Measurements from ENCODE around the gene TTC39B. TPM values are rescaled to one million over a fixed set of nuclear protein-coding genes. Genes with fewer than 3 reads are reported as not detected.
A peak's percentile ranks its signal among the peaks of the same experiment; 100 is the strongest.

TTC39B gene
- total and polyA plus RNA-seq, 2 donors = 2.8 to 22.4 TPM

DNA sequence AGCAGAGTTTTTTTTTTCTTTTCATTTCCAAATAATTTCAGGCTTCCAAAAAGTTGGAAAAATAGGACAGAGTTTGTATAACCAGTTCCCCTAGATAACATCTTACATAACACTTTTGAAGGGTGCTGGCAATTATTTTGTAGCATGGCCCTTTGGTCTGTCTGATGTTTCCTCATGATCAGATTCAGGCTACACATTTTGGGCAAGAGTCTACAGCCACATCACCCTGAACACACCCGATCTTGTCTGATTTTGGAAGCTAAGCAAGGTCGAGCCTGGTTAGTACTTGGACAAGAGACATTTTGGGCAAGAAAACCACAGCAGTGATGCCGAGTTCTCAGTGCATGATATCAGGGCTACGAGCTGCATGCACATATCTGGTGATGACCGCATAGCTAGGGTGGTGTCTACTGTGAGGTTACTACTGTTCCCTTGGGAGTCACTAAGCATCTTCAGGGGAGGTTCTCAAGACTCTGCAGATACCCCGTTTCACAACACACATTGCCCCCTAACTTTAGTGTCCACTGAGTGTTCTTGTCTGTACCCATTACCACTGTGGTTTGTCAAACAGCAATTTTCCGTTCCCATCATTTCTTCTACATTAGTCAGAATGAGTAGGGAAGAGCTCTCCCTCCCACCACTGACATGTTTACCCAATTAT lies 86.2 kb downstream of the TTC39B start:
- Histone ChIP-seq H3K27ac (ENCODE audit: low read depth) (no peak overlapping the region), H3K4me1 (ENCODE audit: insufficient read depth) (no peaks in the 10 kb centered on the region), H3K36me3 (ENCODE audit: insufficient read depth) (peaks cover 4% of the 10 kb centered on the region), H3K4me3 (ENCODE audit: low read depth, low read length) (no peak overlapping the region)
- WGBS = 88% methylated on average over 7 of the region's 7 CpGs
- no peak for DNase-seq (ENCODE audit: extremely low spot score)

DNA sequence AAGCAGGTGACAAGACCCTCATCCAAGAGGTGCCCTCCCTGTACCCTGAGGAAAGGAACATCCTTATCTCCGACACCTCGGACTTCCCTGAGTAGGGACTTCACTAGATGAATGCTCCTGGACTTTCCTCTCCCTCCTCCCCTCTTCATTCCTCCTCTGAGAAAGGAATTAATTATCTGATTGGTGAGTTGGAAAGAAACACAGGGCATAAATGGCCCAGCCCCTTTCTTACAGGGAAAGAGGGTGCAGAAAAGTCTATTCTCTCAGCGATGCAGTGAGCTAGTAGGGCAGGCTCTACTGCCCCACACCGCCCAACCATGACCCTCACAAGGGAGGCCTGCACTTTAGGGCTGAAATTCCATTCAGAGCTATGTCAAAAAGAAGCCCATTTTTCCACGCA lies 87.5 kb downstream of the TTC39B start:
- peaks cover 4% of the 10 kb centered on the region for H3K36me3 ChIP-seq (ENCODE audit: insufficient read depth)
- no peaks in the 10 kb centered on the region for H3K4me1 ChIP-seq (ENCODE audit: insufficient read depth)
- 90% methylated on average over 5 of the region's 5 CpGs for WGBS
- H3K27ac ChIP-seq (ENCODE audit: low read depth) = no peak overlapping the region
- DNase-seq (ENCODE audit: extremely low spot score) = no peak
- no peak overlapping the region for H3K4me3 ChIP-seq (ENCODE audit: low read depth, low read length)

DNA sequence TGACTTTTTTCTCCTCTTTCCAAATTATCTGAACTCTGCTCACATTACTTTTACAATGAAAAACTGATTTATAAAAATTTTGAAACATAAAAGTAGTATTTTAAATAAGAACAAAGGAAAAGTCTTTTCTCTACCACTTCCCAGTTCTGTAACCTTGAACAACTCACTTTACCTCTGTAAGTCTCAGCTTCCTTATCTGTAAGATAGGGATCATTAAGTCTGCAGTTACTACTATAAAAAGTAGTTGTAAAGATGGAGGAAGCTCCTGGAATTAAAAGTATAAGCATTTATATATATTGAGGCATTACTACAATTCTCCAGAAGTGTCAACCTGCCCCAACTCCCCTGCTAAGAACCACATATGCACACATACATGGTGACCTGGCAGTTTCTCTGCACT lies 88.0 kb downstream of the TTC39B start:
- DNase-seq (ENCODE audit: extremely low spot score) = no peak
- Histone ChIP-seq H3K36me3 (ENCODE audit: insufficient read depth) (peaks cover 4% of the 10 kb centered on the region), H3K4me3 (ENCODE audit: low read depth, low read length) (no peak overlapping the region), H3K27ac (ENCODE audit: low read depth) (no peak overlapping the region), H3K4me1 (ENCODE audit: insufficient read depth) (no peaks in the 10 kb centered on the region)

DNA sequence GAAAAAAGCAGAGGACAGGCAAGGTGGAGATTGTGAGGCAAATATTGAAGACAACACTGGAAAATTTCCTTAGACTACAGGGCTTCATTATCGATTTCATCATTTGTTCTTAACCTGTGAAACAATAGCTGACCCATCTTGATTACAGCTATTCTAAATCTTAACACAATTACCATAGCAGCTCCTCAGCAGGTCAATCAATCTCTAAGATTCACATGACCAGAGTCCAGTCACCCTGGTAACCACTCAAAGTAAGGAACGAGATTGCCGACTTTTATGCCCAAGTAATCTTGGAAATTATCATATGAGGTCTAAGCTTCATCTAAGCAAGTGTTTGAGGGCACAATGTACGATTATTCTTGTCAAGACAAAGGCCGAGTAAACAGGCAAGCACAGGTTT lies 93.8 kb downstream of the TTC39B start:
- no peak overlapping the region for H3K4me3 ChIP-seq (ENCODE audit: low read depth, low read length)
- no peaks in the 10 kb centered on the region for H3K4me1 ChIP-seq (ENCODE audit: insufficient read depth)
- H3K36me3 ChIP-seq (ENCODE audit: insufficient read depth) = no peaks in the 10 kb centered on the region
- no peak overlapping the region for H3K27ac ChIP-seq (ENCODE audit: low read depth)
- DNase-seq (ENCODE audit: extremely low spot score) = no peak
- WGBS = 83% methylated on average over 5 of the region's 5 CpGs

DNA sequence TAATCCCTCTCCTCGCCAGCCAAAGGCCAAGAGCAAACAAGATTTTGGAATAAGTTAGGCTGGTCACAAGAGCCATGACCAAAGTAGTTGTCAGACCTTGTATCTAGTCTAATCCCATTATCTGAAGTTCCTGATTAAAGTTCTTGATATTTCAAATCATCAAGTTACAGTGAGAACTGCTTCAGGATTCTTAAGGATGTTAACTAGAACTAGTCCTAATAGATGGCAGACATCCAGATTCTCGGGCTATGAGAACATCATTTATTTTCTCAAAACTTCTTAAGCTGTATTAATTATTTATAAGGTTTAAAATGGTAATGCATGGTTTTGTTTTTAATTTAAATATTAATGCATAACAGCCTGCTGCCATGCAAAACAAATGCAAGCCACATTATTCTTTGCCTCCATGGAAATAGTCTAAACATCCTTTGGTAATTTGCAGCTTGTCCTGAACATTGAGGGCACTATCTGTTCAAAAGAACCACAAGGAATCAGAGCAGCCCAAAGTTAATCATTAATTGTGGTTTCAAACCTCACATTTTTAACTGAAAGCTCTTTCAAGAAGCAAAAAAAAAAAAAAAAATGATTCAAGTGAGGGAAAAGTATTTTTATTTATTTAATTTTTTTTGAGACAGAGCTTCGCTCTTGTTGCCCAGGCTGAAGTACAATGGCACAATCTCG lies 95.1 kb downstream of the TTC39B start:
- Histone ChIP-seq H3K4me3 (ENCODE audit: low read depth, low read length) (no peak overlapping the region), H3K27ac (ENCODE audit: low read depth) (no peak overlapping the region), H3K36me3 (ENCODE audit: insufficient read depth) (no peaks in the 10 kb centered on the region), H3K4me1 (ENCODE audit: insufficient read depth) (no peaks in the 10 kb centered on the region)
- DNase-seq (ENCODE audit: extremely low spot score) = no peak
- WGBS = 75% methylated on average over 4 of the region's 4 CpGs

DNA sequence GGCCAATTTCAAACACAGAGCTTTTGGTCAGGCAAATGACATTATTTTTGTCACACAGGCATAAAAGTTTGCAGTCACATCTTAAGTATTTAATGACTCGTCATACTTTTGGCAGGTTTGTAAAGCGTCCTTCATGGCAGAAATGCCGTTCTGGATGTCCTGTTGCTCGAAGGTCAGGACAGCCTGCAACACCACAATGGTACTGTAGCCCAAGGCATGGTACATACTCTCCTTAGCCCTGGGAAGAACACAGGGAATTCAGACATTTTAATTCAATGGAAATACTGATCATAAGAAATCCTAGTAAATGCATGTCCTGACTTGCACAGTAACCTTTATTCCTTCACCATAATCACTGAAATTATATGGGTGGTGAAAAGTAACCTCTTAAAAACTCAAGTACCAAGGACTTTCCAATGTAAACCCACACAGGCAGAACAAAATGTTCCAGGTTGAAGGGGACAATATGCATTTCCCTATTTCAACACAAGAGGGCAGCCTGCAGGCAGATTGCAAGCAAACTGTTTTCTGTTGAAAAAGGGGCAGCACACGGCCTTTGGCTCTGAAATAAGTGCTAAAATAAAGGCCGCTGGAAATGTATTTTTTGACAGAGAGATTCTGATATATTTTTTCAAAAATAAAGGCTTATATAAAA lies 95.7 kb downstream of the TTC39B start:
- Histone ChIP-seq H3K4me1 (ENCODE audit: insufficient read depth) (no peaks in the 10 kb centered on the region), H3K27ac (ENCODE audit: low read depth) (no peak overlapping the region), H3K4me3 (ENCODE audit: low read depth, low read length) (no peak overlapping the region), H3K36me3 (ENCODE audit: insufficient read depth) (no peaks in the 10 kb centered on the region)
- peak; percentile 29 for DNase-seq (ENCODE audit: extremely low spot score)
- 48% methylated on average over 6 of the region's 6 CpGs for WGBS

DNA sequence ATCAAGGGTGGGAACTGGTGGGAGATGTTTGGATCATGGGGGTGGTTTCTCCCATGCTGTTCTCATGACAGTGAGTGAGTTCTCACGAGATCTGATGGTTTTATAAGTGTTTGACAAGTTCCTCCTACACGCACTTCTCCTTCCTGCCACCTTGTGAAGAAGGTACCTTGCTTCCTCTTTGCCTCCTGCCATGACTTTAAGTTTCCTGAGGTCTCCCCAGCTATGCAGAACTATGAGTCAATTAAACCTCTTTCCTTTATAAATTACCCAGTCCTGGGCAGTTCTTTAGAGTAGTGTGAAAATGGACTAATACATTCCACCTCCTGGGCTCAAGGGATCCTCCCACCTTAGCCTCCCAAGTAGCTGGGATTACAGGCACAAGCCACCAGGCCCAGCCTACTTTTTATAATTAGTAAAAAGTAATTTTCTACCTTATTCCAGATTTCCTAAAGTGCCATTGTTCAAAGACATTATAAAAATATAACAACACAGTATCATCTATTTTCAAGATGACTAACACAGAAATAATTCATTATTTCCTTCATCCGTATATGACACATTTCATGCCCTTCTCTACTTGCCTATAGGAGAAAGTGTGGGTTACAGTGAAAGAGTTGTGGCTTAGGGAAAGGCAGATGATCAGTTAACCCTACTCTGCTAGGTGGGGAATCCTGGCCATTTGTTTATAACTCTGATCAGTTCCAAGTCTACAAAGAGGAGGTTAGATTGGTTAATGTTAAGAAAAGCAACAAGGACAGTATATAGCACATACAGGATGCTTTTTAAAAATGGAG lies 99.9 kb downstream of the TTC39B start:
- H3K4me1 ChIP-seq (ENCODE audit: insufficient read depth) = no peaks in the 10 kb centered on the region
- no peak for DNase-seq (ENCODE audit: extremely low spot score)
- WGBS = 91% methylated on average over 3 of the region's 3 CpGs

DNA sequence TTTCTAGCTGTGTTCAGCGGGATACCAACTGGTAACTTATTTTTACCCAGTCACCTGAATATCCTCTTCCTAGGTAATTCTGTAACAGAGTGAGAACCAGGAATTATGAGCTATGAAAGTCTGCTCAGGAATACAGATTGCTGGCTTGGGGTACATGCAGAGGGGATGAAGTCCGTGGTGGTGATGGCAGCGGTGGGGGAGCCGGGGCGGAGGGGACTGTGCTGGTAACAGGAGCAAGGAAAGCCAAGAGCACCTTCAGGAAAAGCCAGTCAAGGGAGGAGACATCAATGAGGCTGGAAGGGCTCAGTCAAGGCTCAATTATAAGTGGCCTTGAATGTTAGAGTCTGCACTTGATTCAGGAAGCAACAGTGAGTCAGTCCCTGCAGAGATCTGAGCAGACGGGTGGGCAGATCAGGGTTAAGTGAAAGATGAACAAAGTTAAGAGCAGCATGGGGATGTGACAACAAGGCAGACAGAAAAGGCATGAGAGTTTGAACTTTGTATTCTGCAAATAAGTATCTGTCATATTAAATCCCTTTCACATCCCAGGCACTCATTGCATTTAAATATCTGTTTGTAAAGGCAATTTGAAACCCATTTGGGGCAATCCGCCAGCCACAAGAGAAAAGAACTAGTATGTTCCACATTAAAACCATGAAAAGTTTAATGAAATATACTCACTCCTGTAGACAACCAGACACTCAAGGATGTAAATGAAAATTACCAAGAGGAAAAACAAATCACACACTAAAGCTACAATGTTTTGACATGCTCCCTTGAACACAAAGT lies 101.2 kb downstream of the TTC39B start:
- Histone ChIP-seq H3K36me3 (ENCODE audit: insufficient read depth) (peaks cover 3% of the 10 kb centered on the region), H3K4me1 (ENCODE audit: insufficient read depth) (no peaks in the 10 kb centered on the region), H3K4me3 (ENCODE audit: low read depth, low read length) (no peak overlapping the region), H3K27ac (ENCODE audit: low read depth) (no peak overlapping the region)
- no peak for DNase-seq (ENCODE audit: extremely low spot score)
- 89% methylated on average over 7 of the region's 7 CpGs for WGBS

More for the DNA sequence above, 99.9 kb downstream of the TTC39B start:
- H3K36me3 ChIP-seq (ENCODE audit: insufficient read depth) = no peaks in the 10 kb centered on the region
- H3K4me3 ChIP-seq (ENCODE audit: low read depth, low read length) = no peak overlapping the region
- no peak overlapping the region for H3K27ac ChIP-seq (ENCODE audit: low read depth)

DNA sequence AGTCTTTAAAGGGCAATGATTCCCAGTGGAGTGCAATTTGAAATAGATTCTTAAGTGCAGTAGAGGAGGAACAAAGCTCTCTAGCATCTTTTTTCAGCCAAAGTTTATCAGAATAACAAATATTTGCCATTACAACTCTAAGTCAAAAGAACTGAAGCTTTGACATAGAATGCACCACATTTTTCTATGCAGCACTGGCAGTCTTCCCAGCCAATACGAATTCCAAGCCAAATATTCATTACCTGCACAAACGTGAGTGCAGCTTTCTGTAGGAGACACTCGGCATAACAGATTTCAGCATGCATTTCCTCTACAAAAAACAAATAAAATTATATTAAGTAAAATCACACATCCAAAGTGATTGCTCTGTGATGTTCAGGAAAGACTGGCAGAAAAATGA lies 103.4 kb downstream of the TTC39B start:
- Histone ChIP-seq H3K36me3 (ENCODE audit: insufficient read depth) (peaks cover 5% of the 10 kb centered on the region), H3K4me1 (ENCODE audit: insufficient read depth) (no peaks in the 10 kb centered on the region), H3K4me3 (ENCODE audit: low read depth, low read length) (no peak overlapping the region), H3K27ac (ENCODE audit: low read depth) (no peak overlapping the region)
- WGBS = 71% methylated on average over 3 of the region's 3 CpGs
- no peak for DNase-seq (ENCODE audit: extremely low spot score)

DNA sequence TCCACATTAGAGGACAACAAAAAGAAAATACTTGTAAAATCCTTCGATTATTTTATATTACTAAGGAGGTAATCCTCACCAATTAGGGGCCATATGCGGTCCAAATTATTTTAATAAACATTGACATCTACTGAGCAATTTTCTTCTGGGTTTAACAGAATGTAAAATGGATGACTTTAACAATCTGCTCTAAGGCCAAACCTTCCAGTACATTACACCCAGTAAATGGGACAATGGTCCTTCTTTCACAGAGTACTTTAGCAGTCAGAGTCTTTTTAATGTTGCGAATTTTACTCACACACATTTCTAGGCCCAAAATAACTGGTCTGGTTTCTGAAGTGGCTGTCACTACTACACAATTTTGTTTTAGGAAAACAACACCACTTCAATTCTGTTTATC lies 106.9 kb downstream of the TTC39B start:
- no peak overlapping the region for H3K4me3 ChIP-seq (ENCODE audit: low read depth, low read length)
- DNase-seq (ENCODE audit: extremely low spot score) = no peak
- H3K4me1 ChIP-seq (ENCODE audit: insufficient read depth) = no peaks in the 10 kb centered on the region
- WGBS = 97% methylated on average over 3 of the region's 3 CpGs
- no peak overlapping the region for H3K27ac ChIP-seq (ENCODE audit: low read depth)
- H3K36me3 ChIP-seq (ENCODE audit: insufficient read depth) = peaks cover 5% of the 10 kb centered on the region

DNA sequence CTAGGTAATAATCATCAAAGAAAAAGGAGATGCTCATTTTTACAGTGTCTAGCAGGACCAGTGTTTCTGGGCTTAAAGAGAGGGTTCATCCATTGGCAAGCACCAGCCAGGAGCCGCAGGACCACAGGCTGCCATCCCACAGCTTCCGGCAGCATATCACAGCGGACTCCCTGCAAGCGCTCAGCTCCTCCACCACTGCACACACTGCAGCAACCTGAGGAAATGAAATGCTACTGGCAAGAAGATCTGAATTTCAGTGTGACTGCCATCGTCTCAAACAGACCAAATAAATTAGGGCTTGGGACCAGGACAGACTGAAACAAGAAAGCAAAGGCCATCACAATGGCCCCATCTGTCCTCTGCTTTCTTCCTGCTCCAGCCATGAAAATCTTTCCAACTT lies 114.2 kb downstream of the TTC39B start:
- Histone ChIP-seq H3K36me3 (ENCODE audit: insufficient read depth) (peaks cover 7% of the 10 kb centered on the region), H3K27ac (ENCODE audit: low read depth) (no peak overlapping the region), H3K4me3 (ENCODE audit: low read depth, low read length) (no peak overlapping the region), H3K4me1 (ENCODE audit: insufficient read depth) (no peaks in the 10 kb centered on the region)
- no peak for DNase-seq (ENCODE audit: extremely low spot score)
- WGBS = 95% methylated on average over 5 of the region's 5 CpGs

DNA sequence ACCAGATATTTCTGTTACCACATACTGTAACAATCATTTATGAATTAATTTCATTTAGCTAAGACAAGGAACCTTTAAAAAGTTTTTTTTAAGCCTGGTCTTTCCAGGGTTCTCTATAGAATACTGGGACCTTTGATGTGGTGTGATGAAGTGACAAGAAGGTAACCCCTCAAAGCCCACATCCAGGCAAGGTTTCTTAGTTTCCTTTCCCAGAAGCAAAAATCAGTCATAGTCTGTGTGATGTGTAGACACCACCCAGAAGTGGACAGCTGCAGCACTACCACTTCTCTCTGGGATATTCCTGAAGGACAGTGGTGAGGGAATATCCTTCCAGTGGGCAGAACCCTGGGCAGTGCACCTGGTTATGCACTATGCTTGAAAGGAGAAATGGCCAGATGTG lies 115.6 kb downstream of the TTC39B start:
- Histone ChIP-seq H3K4me1 (ENCODE audit: insufficient read depth) (no peaks in the 10 kb centered on the region), H3K27ac (ENCODE audit: low read depth) (no peak overlapping the region), H3K36me3 (ENCODE audit: insufficient read depth) (peaks cover 8% of the 10 kb centered on the region), H3K4me3 (ENCODE audit: low read depth, low read length) (no peak overlapping the region)
- DNase-seq (ENCODE audit: extremely low spot score) = no peak

DNA sequence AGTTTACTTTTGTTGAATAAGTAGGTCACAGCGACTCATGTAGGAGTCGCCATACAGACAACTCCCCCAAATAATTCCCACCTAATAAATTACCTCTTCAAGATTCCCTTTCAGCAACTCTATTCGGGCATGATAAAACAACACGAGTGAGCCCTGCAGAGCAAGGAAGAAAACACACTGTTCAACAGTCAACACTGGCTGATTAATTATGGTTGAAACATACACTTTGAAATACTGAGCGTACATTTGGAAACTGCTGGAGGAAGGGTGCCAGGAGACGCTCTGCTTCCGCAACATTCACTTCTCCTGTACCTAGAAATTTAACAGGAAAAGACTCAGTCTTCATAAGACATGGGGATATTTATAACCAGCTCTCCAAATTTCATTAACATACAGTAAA lies 117.5 kb downstream of the TTC39B start:
- 74% methylated on average over 7 of the region's 7 CpGs for WGBS
- H3K27ac ChIP-seq (ENCODE audit: low read depth) = no peak overlapping the region
- H3K4me3 ChIP-seq (ENCODE audit: low read depth, low read length) = no peak overlapping the region
- no peaks in the 10 kb centered on the region for H3K4me1 ChIP-seq (ENCODE audit: insufficient read depth)
- H3K36me3 ChIP-seq (ENCODE audit: insufficient read depth) = peaks cover 8% of the 10 kb centered on the region
- no peak for DNase-seq (ENCODE audit: extremely low spot score)

Measured in urinary bladder (tissue), 4 donors.